K562 (cell line): ENCODE data around the gene EPO. TPM values are rescaled to one million over a fixed set of nuclear protein-coding genes. Genes with fewer than 3 reads are reported as not detected.

Source experiments
- MNT ChIP-seq, 2 experiments: fragments of 450-650 bp; conservative IDR thresholded peaks; 2 replicates each; pipeline ENCODE4 v1.6.1; 2017; ENCODE audit warnings: mild to moderate bottlenecking in 2 of 2, moderate library complexity in 2 of 2
- NCOA2 ChIP-seq, 2 experiments: fragments of 450-650 bp; IDR thresholded peaks; 2 replicates each; pipeline ENCODE4 v1.6.1; 2018; ENCODE audit warnings: mild to moderate bottlenecking in 2 of 2, moderate library complexity in 1 of 2; ENCODE audit not compliant: partially characterized antibody in 2 of 2
- PHF20 ChIP-seq: fragments of 450-650 bp; IDR thresholded peaks from 2 replicates; pipeline ENCODE4 v1.6.1; 2018; ENCODE audit not compliant: partially characterized antibody
- RBFOX2 ChIP-seq: fragments of 200-400 bp; formaldehyde crosslinking; IDR thresholded peaks from 2 replicates; pipeline ENCODE4 v1.6.1; 2017; ENCODE audit warnings: low read depth, mild to moderate bottlenecking, low read length, moderate library complexity
- REST ChIP-seq, 2 experiments: fragments of 450-650 bp; formaldehyde crosslinking in 1 of 2; IDR thresholded peaks; 2 replicates each; pipeline versions ENCODE4 v1.4.0 to v1.6.1; 2014 to 2020; ENCODE audit warnings: mild to moderate bottlenecking in 2 of 2, borderline replicate concordance in 1 of 2, low read depth in 1 of 2
- SIN3B ChIP-seq: fragments of 450-650 bp; IDR thresholded peaks from 2 replicates; pipeline ENCODE4 v1.6.1; 2017; ENCODE audit warnings: low read depth, mild to moderate bottlenecking, moderate library complexity
- STAT5B ChIP-seq: fragments of 250-450 bp; sonication (Bioruptor Pico); IDR thresholded peaks from 2 replicates; pipeline ENCODE4 v1.8.0; 2021; ENCODE audit warnings: mild to moderate bottlenecking, inconsistent platforms
- ZBTB43 ChIP-seq: sonication (generic); formaldehyde crosslinking; IDR thresholded peaks from 2 replicates; pipeline ENCODE4 v1.8.0; 2023; ENCODE audit warnings: mild to moderate bottlenecking, missing genetic modification reagents
- ZNF347 ChIP-seq: fragments of 450-650 bp; formaldehyde crosslinking; IDR thresholded peaks from 2 replicates; pipeline ENCODE4 v1.4.0; 2020; ENCODE audit warnings: low read depth, mild to moderate bottlenecking, moderate library complexity
- polyA plus RNA-seq, 8 experiments: library from polyadenylated mRNA; depleted of rRNA in 4 of 8; stranded (reverse) in 5 of 8; unstranded in 3 of 8; fragments of >200 nt; fragmentation: Nextera tagmentation in 2 of 8; fragmentation: Illumina TruSeq in 1 of 8; extraction: Ambion mirVana in 2 of 8; extraction: Trizol in 1 of 8; gene quantifications; 2 replicates each; pipeline versions ENCODE4 v1.2.1 to v1.2.3, GENCODE V29; 2011 to 2014; ENCODE audit warnings: inconsistent platforms in 1 of 8, missing spikeins in 1 of 8
- total RNA-seq, 7 experiments: library from RNA; depleted of rRNA in 6 of 7; stranded (reverse); fragments of >200 nt in 6 of 7; fragmentation: Illumina TruSeq in 2 of 7; extraction: Trizol in 2 of 7; gene quantifications; 2 replicates each; pipeline versions ENCODE4 v1.2.1 to v1.2.3, GENCODE V29; 2011 to 2021; ENCODE audit warnings: low replicate concordance in 1 of 7

EPO gene
- total and polyA plus RNA-seq, 9 of the 15 experiments (the other 6 are each of a cell fraction or from before 2014, with no cell fraction given) = 0.06 to 0.41 (median 0.07) TPM; not detected in 6

GRCh38 chr7:100694098-100694745 is 26.0 kb upstream of the EPO start, which contains the start of gene GIGYF1 (continued):
- peak; percentile 60 for TF ChIP-seq REST (IDR thresholded peaks at IDR 0.05; ENCODE audit: borderline replicate concordance)
- TF ChIP-seq REST (CRISPR knock-in tag; IDR thresholded peaks at IDR 0.05; ENCODE audit: low read depth) = no peak
- TF ChIP-seq RBFOX2 = no peak
- TF ChIP-seq SIN3B = no peak
- TF ChIP-seq STAT5B (CRISPR knock-in tag) = no peak
- TF ChIP-seq ZNF347 = no peak
- peak; percentile 66 for TF ChIP-seq PHF20
- no peak for TF ChIP-seq ZBTB43 (CRISPR knock-in tag)
- no peak for TF ChIP-seq NCOA2 (IDR thresholded peaks at IDR 0.05; ENCODE audit: partially characterized antibody in 2 of 2)
- peak; percentile 51 to 72; a peak in 3 of 4 replicates for TF ChIP-seq MNT (conservative IDR thresholded peaks at IDR 0.05)
